OCI-M2 (cell line): ENCODE measurements around the gene HS6ST3.

ENCODE experiments used
- DNase-seq: peaks from one replicate; lab custom pipeline; 2025; ENCODE audit not compliant: unreplicated experiment; lab: John Stamatoyannopoulos, UW

Gene HS6ST3

GRCh38 chr13:96862999-96863398 lies 773.1 kb downstream of the HS6ST3 start:
- DNase-seq, result no peak

- no peak for DNase-seq
Measured at GRCh38 chr13:96871469-96871868, 781.6 kb downstream of the HS6ST3 start.

- no peak for DNase-seq
Measured at GRCh38 chr13:96880419-96880818, 790.5 kb downstream of the HS6ST3 start.
